ENCODE data around the gene TYMP. TPM values are rescaled to one million over a fixed set of nuclear protein-coding genes. Genes with fewer than 3 reads are reported as not detected.

Gene TYMP
- total RNA-seq, 2 donors from 2014 or later, result 29.8 to 65.3 TPM

GRCh38 chr22:50517495-50518260, 12.1 kb downstream of the TYMP start:
- TF ChIP-seq CTCF (IDR thresholded peaks at IDR 0.05) (no peak), POLR2A (IDR thresholded peaks at IDR 0.05) (no peak)
- Histone ChIP-seq H3K4me1 (no peaks in the 10 kb centered on the region), H3K9me3 (no peaks in the 10 kb centered on the region), H3K27me3 (no peaks in the 10 kb centered on the region), H3K4me3 (no peak overlapping the region), H3K36me3 (replicated peaks in 1 of 2; ENCODE audit: insufficient read depth in 1 of 2, low read depth in 2 of 2) (peaks cover 0 to 5% of the 10 kb centered on the region in 2 donors), H3K27ac (no peak overlapping the region)
- DNase-seq, result no peak
- ATAC-seq, result no peak
- WGBS, 2 donors, result 79 to 87% methylated on average over 9 to 19 of the region's 20 CpGs
- intact Hi-C loops (cut with DNase I), result no loop called here

DNA sequence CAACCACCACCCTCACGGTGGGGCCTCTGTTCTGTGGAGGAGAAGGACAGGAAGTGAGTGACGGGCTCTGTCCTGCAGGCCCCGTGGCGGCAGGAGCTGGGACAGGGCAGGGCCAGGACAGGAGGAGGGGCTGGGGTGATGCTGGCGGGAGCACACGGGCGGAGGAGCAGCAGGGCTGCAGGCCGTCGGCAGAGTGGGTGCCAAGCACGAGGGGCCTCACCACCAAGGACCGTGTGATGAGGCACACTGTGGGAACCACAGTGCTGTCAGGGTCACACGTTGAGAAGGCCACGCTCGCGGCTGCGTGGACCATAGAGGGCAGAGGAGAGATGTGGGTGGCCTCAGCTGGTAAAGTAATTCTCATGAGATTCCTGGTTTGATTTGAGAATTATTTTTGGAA, 12.9 kb downstream of the TYMP start:
- peaks cover 0 to 5% of the 10 kb centered on the region in 2 donors for H3K36me3 ChIP-seq (replicated peaks in 1 of 2; ENCODE audit: insufficient read depth in 1 of 2, low read depth in 2 of 2)
- no peaks in the 10 kb centered on the region for H3K9me3 ChIP-seq
- no peak overlapping the region for H3K27ac ChIP-seq
- H3K4me3 ChIP-seq, result no peak overlapping the region
- TF ChIP-seq POLR2A (IDR thresholded peaks at IDR 0.05) (no peak), CTCF (IDR thresholded peaks at IDR 0.05) (no peak)
- no peaks in the 10 kb centered on the region for H3K4me1 ChIP-seq
- 43 to 77% methylated on average over 1 to 16 of the region's 16 CpGs for WGBS, 2 donors
- intact Hi-C loops (cut with DNase I), result no loop called here
- ATAC-seq (no peak), DNase-seq (no peak)
- no peaks in the 10 kb centered on the region for H3K27me3 ChIP-seq

DNA sequence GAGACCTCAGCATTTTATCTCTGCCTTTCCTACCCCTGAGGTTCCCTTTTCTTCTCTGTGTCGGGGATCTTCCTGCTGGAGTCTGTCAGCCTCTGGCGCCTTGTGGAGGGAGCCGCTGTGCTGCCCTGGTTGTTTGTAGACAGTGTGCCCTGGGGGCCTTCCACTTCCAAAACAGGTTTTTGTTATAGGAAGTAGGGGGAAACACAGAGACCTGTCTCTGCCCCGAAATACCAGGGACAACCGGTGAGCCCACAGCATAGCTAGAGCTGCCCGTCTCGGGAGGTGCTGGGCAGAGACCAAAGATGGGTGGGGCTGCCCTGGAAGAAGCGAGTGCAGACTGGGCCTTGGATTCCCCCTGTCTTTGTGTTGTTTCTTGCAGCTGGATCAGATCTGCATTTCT, 13.7 kb downstream of the TYMP start:
- Histone ChIP-seq H3K4me1 (no peaks in the 10 kb centered on the region), H3K27me3 (no peaks in the 10 kb centered on the region), H3K9me3 (no peaks in the 10 kb centered on the region), H3K4me3 (no peak overlapping the region), H3K36me3 (replicated peaks in 1 of 2; ENCODE audit: insufficient read depth in 1 of 2, low read depth in 2 of 2) (peaks cover 0 to 5% of the 10 kb centered on the region in 2 donors), H3K27ac (no peak overlapping the region)
- no peak for ATAC-seq
- intact Hi-C loops (cut with DNase I), result no loop called here
- TF ChIP-seq POLR2A (IDR thresholded peaks at IDR 0.05), result no peak
- WGBS, 2 donors, result 93 to 98% methylated on average over 8 of the region's 8 CpGs
- no peak for DNase-seq

GRCh38 chr22:50513175-50513574, 16.6 kb downstream of the TYMP start:
- no peak overlapping the region for H3K4me3 ChIP-seq
- DNase-seq (no peak), ATAC-seq (no peak)
- H3K9me3 ChIP-seq, result no peaks in the 10 kb centered on the region
- intact Hi-C loops (cut with DNase I), result no loop called here
- TF ChIP-seq CTCF (IDR thresholded peaks at IDR 0.05) (no peak), POLR2A (IDR thresholded peaks at IDR 0.05) (no peak)
- peaks cover 11% of the 10 kb centered on the region for H3K4me1 ChIP-seq
- 89 to 92% methylated on average over 7 to 15 of the region's 15 CpGs for WGBS, 2 donors
- H3K27ac ChIP-seq, result no peak overlapping the region
- H3K27me3 ChIP-seq, result no peaks in the 10 kb centered on the region
- H3K36me3 ChIP-seq (replicated peaks in 1 of 2; ENCODE audit: insufficient read depth in 1 of 2, low read depth in 2 of 2), result no peaks in the 10 kb centered on the region

DNA sequence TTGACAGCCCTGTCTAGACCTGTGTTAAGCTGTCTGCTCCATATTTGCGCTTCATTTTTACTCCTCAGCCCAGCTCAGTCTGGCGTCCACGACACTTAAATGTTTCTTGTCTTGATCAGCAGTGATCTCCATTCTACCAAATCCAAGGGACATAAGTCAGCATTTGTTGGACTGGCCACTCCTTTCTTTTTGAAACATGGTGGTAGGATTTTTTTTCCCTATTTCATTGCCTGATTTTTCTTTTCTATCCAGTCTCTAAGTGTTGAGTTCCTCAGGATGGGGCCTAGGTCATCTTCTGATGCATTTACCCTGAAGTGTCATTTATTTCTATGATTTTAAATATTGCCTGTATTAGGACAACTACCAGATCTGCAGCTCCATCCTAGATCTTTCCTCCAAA, 20.9 kb downstream of the TYMP start:
- Histone ChIP-seq H3K36me3 (replicated peaks in 1 of 2; ENCODE audit: insufficient read depth in 1 of 2, low read depth in 2 of 2) (no peaks in the 10 kb centered on the region), H3K4me3 (no peak overlapping the region), H3K27ac (peak overlapping the region; percentile 90 to 95 (median 92)), H3K4me1 (peaks cover 38% of the 10 kb centered on the region), H3K9me3 (no peaks in the 10 kb centered on the region), H3K27me3 (no peaks in the 10 kb centered on the region)
- 12 to 13% methylated on average over 3 of the region's 3 CpGs for WGBS, 2 donors
- ATAC-seq (no peak), DNase-seq (no peak)
- intact Hi-C loops (cut with DNase I), result loop anchor here (10.0 kb wide), 1 partner anchor 264 kb away; the partner anchor contains the start of gene TUBGCP6
- TF ChIP-seq CTCF (IDR thresholded peaks at IDR 0.05), result no peak
- no peak for TF ChIP-seq POLR2A (IDR thresholded peaks at IDR 0.05)
